Kasumi-1 (cell line): ENCODE measurements around the gene SLC44A4.
A peak's percentile ranks its signal among the peaks of the same experiment; 100 is the strongest.
"Not testable (repeated sequence)": the region's sequence is repeated elsewhere in the genome, so short reads cannot be mapped to it uniquely, and the experiment has no call there.

Source experiments
- DNase-seq, 2 experiments: peaks; one replicate each; lab custom pipeline; 2025; lab: John Stamatoyannopoulos, UW

Gene SLC44A4

DNA sequence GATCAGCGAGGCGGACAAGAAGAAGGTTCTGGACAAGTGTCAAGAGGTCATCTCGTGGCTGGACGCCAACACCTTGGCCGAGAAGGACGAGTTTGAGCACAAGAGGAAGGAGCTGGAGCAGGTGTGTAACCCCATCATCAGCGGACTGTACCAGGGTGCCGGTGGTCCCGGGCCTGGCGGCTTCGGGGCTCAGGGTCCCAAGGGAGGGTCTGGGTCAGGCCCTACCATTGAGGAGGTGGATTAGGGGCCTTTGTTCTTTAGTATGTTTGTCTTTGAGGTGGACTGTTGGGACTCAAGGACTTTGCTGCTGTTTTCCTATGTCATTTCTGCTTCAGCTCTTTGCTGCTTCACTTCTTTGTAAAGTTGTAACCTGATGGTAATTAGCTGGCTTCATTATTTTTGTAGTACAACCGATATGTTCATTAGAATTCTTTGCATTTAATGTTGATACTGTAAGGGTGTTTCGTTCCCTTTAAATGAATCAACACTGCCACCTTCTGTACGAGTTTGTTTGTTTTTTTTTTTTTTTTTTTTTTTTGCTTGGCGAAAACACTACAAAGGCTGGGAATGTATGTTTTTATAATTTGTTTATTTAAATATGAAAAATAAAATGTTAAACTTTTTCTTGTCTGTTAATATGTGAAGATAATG, 49.0 kb downstream of the SLC44A4 start:
- DNase-seq, result peak; percentile 64 to 66

DNA sequence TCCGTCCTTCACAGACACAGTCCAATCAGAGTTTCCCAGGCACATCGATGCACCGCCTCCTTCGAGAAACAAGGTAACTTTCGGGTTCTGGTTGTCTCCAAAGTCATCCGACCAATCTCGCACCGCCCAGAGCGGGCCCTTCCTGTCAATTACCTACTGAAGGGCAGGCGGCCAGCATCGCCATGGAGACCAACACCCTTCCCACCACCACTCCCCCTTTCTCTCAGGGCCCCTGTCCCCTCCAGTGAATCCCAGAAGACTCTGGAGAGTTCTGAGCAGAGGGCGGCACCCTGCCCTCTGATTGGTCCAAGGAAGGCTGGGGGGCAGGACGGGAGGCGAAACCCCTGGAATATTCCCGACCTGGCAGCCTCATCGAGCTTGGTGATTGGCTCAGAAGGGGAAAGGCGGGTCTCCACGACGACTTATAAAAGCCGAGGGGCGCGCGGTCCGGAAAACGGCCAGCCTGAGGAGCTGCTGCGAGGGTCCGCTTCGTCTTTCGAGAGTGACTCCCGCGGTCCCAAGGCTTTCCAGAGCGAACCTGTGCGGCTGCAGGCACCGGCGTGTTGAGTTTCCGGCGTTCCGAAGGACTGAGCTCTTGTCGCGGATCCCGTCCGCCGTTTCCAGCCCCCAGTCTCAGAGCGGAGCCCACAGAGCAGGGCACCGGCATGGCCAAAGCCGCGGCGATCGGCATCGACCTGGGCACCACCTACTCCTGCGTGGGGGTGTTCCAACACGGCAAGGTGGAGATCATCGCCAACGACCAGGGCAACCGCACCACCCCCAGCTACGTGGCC, 51.3 kb downstream of the SLC44A4 start, which contains the start of gene HSPA1B:
Gene HSPA1B, plus strand, starts transcription at position 453 of the 794 bp plus-strand sequence. Its CDS starts 213 bp downstream, at position 666.
- DNase-seq, result peak; percentile 99 to 100

GRCh38 chr6:31826793-31827285, 52.0 kb downstream of the SLC44A4 start:
- peak; percentile 87 to 93 for DNase-seq

- DNase-seq, result no peak
Observed at GRCh38 chr6:31825553-31825952, 53.2 kb downstream of the SLC44A4 start.

DNA sequence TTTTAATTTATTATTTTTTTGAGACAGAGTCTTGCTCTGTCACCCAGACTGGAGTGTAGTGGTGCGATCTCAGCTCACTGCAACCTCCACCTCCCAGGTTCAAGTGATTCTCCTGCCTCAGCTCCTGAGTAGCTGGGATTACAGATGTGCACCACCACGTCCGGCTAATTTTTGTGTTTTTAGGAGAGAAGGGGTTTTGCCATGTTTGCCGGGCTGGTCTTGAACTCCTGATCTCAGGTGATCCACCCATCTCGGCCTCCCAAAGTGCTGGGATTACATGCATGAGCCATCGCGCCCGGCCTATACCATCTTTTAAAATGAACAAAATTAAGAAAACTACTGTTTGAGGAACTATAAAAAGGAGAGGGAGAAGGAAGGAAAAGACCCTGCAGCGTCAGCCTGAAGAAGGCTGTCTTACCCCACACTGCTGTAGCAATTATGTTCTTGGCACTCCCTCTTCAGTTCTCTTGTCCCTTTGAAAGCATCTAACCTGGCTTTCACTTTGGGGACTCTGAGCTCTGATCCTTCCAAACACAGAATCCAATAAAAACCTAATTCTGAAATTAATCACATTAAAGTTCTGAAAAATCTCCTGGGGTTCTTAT, 55.1 kb downstream of the SLC44A4 start:
- DNase-seq, result peak; percentile 34 to 53

GRCh38 chr6:31822036-31822821, 56.6 kb downstream of the SLC44A4 start:
- peak; percentile 64 to 76 for DNase-seq

DNA sequence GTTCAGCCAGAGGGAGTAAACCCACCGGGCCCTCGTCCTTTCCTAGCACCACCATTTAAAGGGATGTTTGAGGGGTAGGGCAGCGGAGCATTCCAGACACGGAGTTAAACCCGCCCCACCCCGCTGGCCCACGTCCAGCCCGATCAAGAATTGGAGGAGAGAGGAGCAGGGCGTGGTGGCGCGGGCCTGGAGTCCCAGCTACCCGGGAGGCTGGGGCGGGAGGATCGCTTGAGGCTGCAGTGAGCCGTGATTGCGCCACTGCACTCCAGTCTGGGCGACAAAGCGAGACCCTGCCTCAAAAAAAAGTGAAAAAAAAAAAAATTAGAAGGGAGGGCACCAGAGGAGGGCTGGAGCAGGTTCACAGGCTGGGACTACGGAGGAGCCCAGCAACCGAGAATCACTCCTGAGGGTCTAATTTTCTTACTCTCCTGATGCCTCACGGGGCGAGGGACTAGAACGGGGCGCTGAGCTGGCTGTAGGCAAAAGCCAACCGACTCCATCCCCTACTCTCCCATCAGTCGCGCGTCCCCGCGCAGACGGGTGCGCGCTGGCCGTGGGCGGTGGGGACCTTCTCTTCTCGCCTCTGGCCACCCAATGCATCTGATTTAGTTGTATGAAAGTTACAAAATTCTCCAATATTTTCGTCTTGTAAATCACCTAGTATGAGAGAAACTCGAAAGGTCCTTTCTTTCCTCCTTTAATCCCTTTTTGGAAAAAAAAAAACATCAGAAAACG, 57.3 kb downstream of the SLC44A4 start:
- peak; percentile 54 to 64 for DNase-seq

- not testable (repeated sequence) for DNase-seq
Observed at GRCh38 chr6:31820399-31820798, 58.4 kb downstream of the SLC44A4 start.

DNA sequence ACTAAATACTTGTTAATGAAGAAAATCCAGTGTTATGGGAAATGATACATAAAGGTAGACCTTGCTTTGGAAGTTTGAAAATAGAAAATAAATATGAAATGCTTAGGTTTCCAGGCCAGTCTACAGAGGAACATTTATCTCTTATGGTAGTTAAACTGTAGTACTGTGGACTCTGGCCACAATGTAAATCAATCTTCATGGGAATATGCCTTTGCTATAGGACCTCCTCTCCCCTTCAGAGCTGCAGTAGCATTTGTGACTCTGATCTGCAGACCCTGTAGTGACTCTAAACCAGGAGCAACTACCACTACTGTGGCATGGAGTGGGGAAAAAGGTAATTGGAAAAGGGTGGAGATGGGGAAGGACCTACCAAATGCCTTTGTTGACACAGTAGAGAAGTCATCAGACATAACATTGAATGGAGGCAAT, 58.9 kb downstream of the SLC44A4 start:
- no peak for DNase-seq

DNA sequence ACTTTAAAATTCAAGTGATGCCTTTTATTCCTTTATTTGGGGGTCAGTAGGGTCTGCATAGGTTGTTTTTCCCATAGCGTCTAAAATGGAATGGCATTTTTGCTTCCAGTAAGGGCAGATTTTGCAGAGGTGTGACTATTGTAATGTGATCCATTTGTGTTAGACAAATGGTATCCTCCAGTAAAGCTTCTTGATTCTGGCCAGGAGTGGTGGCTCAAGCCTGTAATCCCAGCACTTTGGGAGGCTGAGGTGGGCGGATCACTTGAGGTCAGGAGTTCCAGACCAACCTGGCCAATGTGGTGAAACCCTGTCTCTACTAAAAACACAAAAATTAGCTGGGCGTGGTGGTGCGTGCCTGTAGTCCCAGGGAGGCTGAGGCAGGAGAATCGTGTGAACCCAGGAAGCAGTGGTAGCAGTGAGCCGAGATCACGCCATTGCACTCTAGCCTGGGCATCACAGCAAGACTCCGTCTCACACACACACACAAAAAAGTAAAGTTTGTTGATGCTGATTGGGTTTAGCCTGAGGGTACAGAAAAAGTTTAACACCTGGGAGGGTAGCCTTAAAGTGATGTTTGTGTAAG, 60.8 kb downstream of the SLC44A4 start:
- DNase-seq, result not testable (repeated sequence)

- peak; percentile 55 to 65 for DNase-seq
Observed at GRCh38 chr6:31817133-31817928, 61.5 kb downstream of the SLC44A4 start.

GRCh38 chr6:31815025-31815838, 63.6 kb downstream of the SLC44A4 start, which contains the start of the genes HSPA1A and HSPA1L:
Gene HSPA1A (plus strand): TSS chr6:31815543. CDS start chr6:31815757, 214 bp downstream.
Gene HSPA1L (minus strand): TSS chr6:31815283. CDS start chr6:31811972, 3,311 bp downstream.
- peak; percentile 91 to 94 for DNase-seq

DNA sequence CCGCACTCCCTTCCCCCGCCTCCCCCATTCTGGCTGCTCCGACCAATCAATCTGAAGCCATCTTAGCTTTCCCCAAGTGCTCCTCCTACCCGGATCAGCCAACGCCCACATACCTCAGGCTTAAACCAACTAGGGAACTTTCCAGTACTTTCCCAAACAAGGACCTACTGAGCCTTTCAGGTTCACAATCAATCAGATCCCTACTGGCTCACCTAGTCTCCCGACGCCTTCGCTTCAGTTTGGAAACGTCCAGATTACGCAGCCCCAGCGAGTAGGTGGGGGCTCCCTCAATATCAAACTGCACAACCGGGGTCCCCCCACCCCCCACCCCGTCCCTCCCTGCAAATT, 64.1 kb downstream of the SLC44A4 start:
- peak; percentile 96 to 97 for DNase-seq

DNA sequence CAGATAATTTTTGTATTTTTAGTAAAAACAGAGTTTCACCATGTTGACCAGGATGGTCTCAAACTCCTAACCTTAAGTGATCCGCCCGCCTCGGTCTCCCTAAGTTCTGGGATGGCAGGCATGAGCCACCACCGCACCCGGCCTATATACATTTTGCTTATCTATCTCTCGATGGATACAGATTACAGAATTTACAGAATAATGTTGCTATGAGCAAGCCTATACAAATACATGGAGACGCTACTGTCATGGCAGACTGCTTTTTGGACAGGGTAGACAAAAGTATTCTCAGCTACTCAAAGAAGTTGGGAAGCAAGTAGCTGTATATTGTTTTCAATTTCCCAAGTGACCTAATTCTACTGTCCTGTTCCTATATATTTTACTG, 65.3 kb downstream of the SLC44A4 start:
- DNase-seq, result no peak
